Colonic mucosa (tissue), 4 donors: ENCODE data around the gene DYNC2LI1. TPM values are rescaled to one million over a fixed set of nuclear protein-coding genes. Genes with fewer than 3 reads are reported as not detected.

ENCODE experiments used
- DNase-seq: peaks from one replicate; pipeline ENCODE4 v3.0.0-alpha.2; 2020
- H3K27ac ChIP-seq: fragments of 200-600 bp; one replicate; pipeline ENCODE4 v1.8.0; 2021
- H3K27me3 ChIP-seq: fragments of 200-600 bp; one replicate; pipeline ENCODE4 v1.8.0; 2021
- H3K36me3 ChIP-seq: fragments of 200-600 bp; one replicate; pipeline ENCODE4 v1.8.0; 2021
- H3K4me1 ChIP-seq: fragments of 200-600 bp; one replicate; pipeline ENCODE4 v1.8.0; 2021; ENCODE audit warnings: mild to moderate bottlenecking
- H3K4me3 ChIP-seq: fragments of 200-600 bp; one replicate; pipeline ENCODE4 v1.8.0; 2021
- H3K9ac ChIP-seq, 2 donors: one replicate each; pipeline ENCODE4 v1.7.0; 2013; ENCODE audit warnings: control low read depth in 2 of 2, low read depth in 2 of 2, low read length in 2 of 2
- H3K9me3 ChIP-seq: fragments of 200-600 bp; one replicate; pipeline ENCODE4 v1.8.0; 2021
- CTCF ChIP-seq: fragments of 200-600 bp; IDR thresholded peaks from one replicate; pipeline ENCODE4 v1.8.0; 2022; ENCODE audit warnings: antibody characterized with exemption, mild to moderate bottlenecking
- intact Hi-C: fragments of 100-400 bp; cut with DNase I; formaldehyde crosslinking; loops from one replicate; pipeline ENCODE4 v1.14.1; 2022
- total RNA-seq, 2 donors: library from RNA; stranded (reverse); fragmentation: NEBNext Ultra II Directional in 1 of 2; extraction: Animal tissue kit (Norgen Biotek cat#: 25700) in 1 of 2; gene quantifications; one replicate each; pipeline ENCODE4 v1.2.1, GENCODE V29; 2021
- donor health status: healthy.
- donor health status: DM: no; HTN: no; CAD: no.
- donor health status: DM: no; HTN: no; CAD: no.

Gene DYNC2LI1
- total RNA-seq, 2 donors from 2014 or later, result 8.1 to 17.2 TPM

- H3K36me3 ChIP-seq, result no peaks in the 10 kb centered on the region
- TF ChIP-seq CTCF, result no peak
- intact Hi-C loops, result no loop called here
- no peak overlapping the region for H3K9ac ChIP-seq
- H3K4me3 ChIP-seq, result no peak overlapping the region
- DNase-seq, result no peak
- H3K4me1 ChIP-seq, result no peaks in the 10 kb centered on the region
- H3K9me3 ChIP-seq, result no peaks in the 10 kb centered on the region
- no peak overlapping the region for H3K27ac ChIP-seq
- H3K27me3 ChIP-seq, result no peaks in the 10 kb centered on the region
These were observed 16.3 kb downstream of the DYNC2LI1 start for GRCh38 chr2:43790147-43790546.

DNA sequence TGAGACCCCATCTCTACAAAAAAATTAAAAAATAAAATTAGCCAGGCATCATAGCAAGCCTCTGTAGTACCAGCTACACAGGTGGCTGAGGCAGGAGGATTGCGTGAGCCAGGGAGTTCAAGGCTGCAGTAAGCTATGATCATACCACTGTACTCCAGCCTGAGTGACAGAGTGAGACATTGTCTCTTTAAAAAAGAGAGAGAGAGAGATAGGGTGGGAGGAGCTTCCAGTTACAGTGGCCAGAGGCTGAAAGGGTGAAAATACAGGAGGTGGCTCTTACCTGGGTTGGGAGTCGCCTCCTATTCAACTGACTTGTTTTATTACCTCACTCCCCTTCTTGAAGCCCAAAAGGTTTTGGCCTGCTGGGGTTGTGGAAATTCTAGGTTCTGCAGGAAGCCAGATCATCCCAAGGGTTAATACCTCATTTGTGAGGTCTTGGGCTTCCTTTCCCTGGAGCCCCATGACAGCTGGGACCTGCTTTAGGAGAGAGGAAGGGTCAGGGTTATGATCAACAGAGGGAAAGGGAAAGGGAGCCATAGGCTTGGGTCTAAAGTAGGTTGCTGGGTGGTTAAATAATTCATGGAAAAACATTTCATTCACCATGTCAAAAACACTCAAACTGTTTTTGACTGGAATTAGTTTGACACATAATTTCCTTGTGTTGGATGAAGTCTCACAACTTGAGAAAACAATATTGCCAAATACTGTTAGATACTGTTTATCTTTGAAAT, 17.4 kb downstream of the DYNC2LI1 start:
- Histone ChIP-seq H3K36me3 (no peaks in the 10 kb centered on the region), H3K4me1 (no peaks in the 10 kb centered on the region), H3K4me3 (no peak overlapping the region), H3K9me3 (no peaks in the 10 kb centered on the region), H3K9ac (no peak overlapping the region), H3K27me3 (no peaks in the 10 kb centered on the region), H3K27ac (no peak overlapping the region)
- TF ChIP-seq CTCF, result no peak
- no peak for DNase-seq
- intact Hi-C loops, result no loop called here

DNA sequence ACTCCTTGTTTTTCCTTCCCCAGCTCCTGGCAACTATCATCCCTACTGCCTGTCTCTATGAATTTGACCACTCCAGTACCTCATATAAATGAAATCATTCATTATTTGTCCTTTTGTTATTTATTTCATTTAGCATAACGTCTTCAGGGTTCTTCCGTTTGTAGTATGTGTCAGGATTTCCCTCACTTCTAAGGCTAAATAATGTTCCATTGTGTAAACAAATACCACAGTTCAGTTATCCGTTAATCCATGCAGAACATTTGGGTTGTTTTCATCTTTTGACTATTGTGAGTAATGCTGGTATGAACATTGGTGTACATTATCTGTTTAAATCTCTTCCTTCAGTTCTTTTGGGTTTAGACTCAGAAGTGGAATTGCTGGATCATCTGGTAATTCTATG, 18.8 kb downstream of the DYNC2LI1 start:
- Histone ChIP-seq H3K36me3 (no peaks in the 10 kb centered on the region), H3K4me3 (no peak overlapping the region), H3K4me1 (no peaks in the 10 kb centered on the region), H3K27ac (no peak overlapping the region), H3K9me3 (no peaks in the 10 kb centered on the region), H3K27me3 (no peaks in the 10 kb centered on the region), H3K9ac (no peak overlapping the region)
- intact Hi-C loops, result no loop called here
- DNase-seq, result no peak
- no peak for TF ChIP-seq CTCF

DNA sequence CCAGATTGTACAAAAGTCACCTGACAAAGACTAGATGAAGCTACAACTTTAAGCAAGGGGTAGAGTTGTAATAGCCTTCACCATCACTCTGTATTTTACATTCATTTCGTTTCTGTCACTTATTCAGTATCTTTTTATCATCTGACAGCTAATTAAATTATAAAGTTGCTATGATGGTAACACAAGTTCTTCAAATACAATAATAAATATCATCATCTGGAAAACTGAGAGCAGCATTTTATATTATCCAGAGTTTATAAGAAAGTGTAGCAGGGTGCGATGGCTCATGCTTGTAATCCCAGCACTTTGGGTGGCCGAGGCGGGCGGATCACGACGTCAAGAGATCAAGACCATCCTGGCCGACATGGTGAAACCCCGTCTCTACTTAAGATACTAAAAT, 21.1 kb downstream of the DYNC2LI1 start:
- H3K27me3 ChIP-seq, result no peaks in the 10 kb centered on the region
- DNase-seq, result no peak
- no peak overlapping the region for H3K4me3 ChIP-seq
- no peaks in the 10 kb centered on the region for H3K9me3 ChIP-seq
- H3K36me3 ChIP-seq, result no peaks in the 10 kb centered on the region
- no peak overlapping the region for H3K27ac ChIP-seq
- no peak overlapping the region for H3K9ac ChIP-seq
- intact Hi-C loops, result no loop called here
- H3K4me1 ChIP-seq, result no peaks in the 10 kb centered on the region
- no peak for TF ChIP-seq CTCF

- Histone ChIP-seq H3K9me3 (no peaks in the 10 kb centered on the region), H3K9ac (no peak overlapping the region), H3K36me3 (no peaks in the 10 kb centered on the region), H3K4me3 (no peak overlapping the region), H3K27ac (no peak overlapping the region), H3K27me3 (no peaks in the 10 kb centered on the region), H3K4me1 (no peaks in the 10 kb centered on the region)
- intact Hi-C loops, result no loop called here
- no peak for DNase-seq
- no peak for TF ChIP-seq CTCF
These were observed 22.4 kb downstream of the DYNC2LI1 start for GRCh38 chr2:43796206-43796605.
